ENCODE data around the gene PCF11. TPM values are rescaled to one million over a fixed set of nuclear protein-coding genes. Genes with fewer than 3 reads are reported as not detected.

PCF11 gene
- polyA plus RNA-seq, 1 donor from 2014 or later, result 82.4 TPM

DNA sequence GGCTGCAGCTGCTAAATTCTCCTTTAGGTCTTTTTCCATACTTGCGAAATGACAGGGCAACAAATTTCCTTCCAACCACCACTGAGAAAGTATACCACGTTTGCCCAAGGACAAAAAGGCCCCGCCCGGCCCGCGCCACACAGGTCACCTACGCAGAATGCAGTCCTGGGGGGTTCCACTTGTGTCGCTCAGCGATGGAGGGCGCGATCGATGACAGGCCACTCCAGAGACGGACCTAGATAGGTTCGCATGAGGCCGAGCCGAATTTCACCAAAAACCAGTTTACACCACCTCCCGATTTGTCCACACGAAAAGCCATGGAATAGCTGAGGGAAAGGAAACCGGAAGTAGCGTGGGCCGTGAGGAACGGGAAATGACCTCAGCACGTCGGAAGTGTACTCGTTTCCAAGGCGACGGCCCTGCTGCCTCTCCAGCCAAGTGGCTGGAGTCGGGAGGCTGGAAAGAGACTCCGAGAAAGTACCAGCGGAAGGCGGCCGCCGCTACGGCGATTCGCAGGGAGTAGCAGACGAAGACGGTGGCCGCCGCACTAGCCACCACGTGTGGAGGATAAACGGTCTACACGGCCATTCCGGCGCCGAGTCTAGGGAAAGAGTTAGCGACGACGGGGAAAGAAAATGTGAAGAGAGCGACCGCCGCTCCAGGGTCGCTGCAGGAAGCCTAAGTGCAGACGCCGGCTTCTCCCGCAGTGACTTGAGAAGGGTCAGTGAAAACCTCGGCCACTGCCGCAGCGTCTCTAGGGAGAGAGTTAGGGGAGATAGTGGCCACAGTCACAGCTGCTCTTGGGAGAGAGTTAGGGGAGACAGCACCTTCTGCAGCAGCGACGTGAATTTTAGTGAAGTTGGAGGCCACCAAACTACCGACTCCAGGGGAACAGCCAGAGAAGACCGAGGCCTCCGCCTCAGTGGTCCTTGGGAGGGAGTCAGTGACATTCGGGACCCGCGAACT lies 36.7 kb downstream of the PCF11 start, which contains the start of gene ANKRD42:
Gene ANKRD42 (plus strand): TSS at position 398 of the 966 bp plus-strand sequence. CDS start 959 bp downstream, outside the sequence.
- H3K4me3 ChIP-seq (ENCODE audit: low read length), result peak within 1 kb of the TSS; percentile 80
- H3K9ac ChIP-seq (ENCODE audit: low read length), result peak within 1 kb of the TSS; percentile 90
- peak within 1 kb of the TSS; percentile 90 for H2AFZ ChIP-seq (ENCODE audit: low read depth, low read length)
- no peak for TF ChIP-seq EZH2 (IDR thresholded peaks at IDR 0.05; ENCODE audit: borderline replicate concordance, insufficient read depth, low read length, poor library complexity, severe bottlenecking)
- TF ChIP-seq RAD21 (conservative IDR thresholded peaks at IDR 0.05), result peak; percentile 43
- TF ChIP-seq MXI1 (conservative IDR thresholded peaks at IDR 0.05; ENCODE audit: poor library complexity, severe bottlenecking), result peak; percentile 98
- TF ChIP-seq, protein P1, sequence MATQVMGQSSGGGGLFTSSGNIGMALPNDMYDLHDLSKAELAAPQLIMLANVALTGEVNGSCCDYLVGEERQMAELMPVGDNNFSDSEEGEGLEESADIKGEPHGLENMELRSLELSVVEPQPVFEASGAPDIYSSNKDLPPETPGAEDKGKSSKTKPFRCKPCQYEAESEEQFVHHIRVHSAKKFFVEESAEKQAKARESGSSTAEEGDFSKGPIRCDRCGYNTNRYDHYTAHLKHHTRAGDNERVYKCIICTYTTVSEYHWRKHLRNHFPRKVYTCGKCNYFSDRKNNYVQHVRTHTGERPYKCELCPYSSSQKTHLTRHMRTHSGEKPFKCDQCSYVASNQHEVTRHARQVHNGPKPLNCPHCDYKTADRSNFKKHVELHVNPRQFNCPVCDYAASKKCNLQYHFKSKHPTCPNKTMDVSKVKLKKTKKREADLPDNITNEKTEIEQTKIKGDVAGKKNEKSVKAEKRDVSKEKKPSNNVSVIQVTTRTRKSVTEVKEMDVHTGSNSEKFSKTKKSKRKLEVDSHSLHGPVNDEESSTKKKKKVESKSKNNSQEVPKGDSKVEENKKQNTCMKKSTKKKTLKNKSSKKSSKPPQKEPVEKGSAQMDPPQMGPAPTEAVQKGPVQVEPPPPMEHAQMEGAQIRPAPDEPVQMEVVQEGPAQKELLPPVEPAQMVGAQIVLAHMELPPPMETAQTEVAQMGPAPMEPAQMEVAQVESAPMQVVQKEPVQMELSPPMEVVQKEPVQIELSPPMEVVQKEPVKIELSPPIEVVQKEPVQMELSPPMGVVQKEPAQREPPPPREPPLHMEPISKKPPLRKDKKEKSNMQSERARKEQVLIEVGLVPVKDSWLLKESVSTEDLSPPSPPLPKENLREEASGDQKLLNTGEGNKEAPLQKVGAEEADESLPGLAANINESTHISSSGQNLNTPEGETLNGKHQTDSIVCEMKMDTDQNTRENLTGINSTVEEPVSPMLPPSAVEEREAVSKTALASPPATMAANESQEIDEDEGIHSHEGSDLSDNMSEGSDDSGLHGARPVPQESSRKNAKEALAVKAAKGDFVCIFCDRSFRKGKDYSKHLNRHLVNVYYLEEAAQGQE (IDR thresholded peaks at IDR 0.05; ENCODE audit: borderline replicate concordance), result peak; percentile 74
- TF ChIP-seq TAF1 (IDR thresholded peaks at IDR 0.05; ENCODE audit: low read depth), result peak; percentile 76
- peak; percentile 47 for TF ChIP-seq EP300 (conservative IDR thresholded peaks at IDR 0.05; ENCODE audit: poor library complexity, severe bottlenecking)
- TF ChIP-seq, protein P2, sequence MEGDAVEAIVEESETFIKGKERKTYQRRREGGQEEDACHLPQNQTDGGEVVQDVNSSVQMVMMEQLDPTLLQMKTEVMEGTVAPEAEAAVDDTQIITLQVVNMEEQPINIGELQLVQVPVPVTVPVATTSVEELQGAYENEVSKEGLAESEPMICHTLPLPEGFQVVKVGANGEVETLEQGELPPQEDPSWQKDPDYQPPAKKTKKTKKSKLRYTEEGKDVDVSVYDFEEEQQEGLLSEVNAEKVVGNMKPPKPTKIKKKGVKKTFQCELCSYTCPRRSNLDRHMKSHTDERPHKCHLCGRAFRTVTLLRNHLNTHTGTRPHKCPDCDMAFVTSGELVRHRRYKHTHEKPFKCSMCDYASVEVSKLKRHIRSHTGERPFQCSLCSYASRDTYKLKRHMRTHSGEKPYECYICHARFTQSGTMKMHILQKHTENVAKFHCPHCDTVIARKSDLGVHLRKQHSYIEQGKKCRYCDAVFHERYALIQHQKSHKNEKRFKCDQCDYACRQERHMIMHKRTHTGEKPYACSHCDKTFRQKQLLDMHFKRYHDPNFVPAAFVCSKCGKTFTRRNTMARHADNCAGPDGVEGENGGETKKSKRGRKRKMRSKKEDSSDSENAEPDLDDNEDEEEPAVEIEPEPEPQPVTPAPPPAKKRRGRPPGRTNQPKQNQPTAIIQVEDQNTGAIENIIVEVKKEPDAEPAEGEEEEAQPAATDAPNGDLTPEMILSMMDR (IDR thresholded peaks at IDR 0.05; ENCODE audit: poor library complexity, severe bottlenecking), result no peak
- peak; percentile 86 for TF ChIP-seq POLR2AphosphoS5 (IDR thresholded peaks at IDR 0.05)
- TF ChIP-seq SMC3 (conservative IDR thresholded peaks at IDR 0.05; ENCODE audit: poor library complexity), result peak; percentile 54
- H3K9me3 ChIP-seq (ENCODE audit: low read length), result no peaks in the 10 kb centered on the region
- peak within 1 kb of the TSS; percentile 91 for H3K4me2 ChIP-seq (ENCODE audit: low read length)
- no peaks in the 10 kb centered on the region for H3F3A ChIP-seq (ENCODE audit: insufficient read depth, low read length, poor library complexity, severe bottlenecking)
- no peaks in the 10 kb centered on the region for H3K27me3 ChIP-seq (ENCODE audit: insufficient read depth, low read depth, low read length)
- no peaks in the 10 kb centered on the region for H4K20me1 ChIP-seq (ENCODE audit: insufficient read depth)
- no peaks in the 10 kb centered on the region for H3K9me2 ChIP-seq (ENCODE audit: insufficient read depth, low read length)
- peaks cover 23% of the 10 kb centered on the region for H3K79me2 ChIP-seq (replicated peaks; ENCODE audit: insufficient read depth, low read length)
- H3K27ac ChIP-seq (ENCODE audit: low read length), result peak within 1 kb of the TSS; percentile 81
- H3K36me3 ChIP-seq (ENCODE audit: insufficient read depth, low read length), result no peaks in the 10 kb centered on the region

DNA sequence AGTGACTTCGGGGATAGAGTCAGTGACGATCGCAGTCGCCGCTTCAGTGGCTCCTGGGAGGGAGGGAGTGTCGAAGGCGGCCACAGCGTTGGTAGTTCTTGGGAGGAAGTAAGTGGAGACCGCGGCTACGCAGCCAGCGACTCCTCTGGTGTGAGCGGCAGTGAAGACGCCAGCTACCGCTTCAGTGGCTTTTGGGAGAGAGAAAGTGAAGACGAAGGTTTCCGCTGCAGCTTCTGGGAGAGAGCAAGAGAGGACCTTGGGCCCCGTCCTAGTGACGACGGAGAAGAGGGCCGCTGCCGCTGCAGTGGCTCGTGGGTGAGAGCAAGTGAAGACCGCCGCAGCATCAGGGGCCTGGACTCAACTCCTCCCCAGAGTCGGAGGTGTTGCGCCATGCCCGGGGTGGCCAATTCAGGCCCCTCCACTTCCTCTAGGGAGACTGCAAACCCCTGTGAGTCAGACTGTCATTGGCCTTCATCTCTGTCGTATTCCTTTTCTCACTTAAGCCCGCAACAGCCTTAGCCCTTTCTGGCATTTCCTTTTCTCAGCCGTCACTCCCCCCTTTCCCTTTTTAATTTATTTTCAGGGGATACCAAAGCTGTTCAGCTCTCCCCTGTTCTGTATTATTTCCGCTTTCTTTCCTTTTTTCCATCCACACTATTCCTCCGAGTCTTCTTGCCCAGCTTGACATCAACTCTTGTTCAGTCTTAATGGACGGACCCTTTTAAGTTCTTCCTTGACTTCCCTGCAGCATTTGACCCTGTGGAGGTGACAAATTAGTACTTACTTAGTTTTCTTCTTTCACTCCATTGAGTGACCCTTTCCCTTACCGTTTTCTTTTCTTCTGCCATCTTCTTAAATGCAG lies 37.6 kb downstream of the PCF11 start:
- Histone ChIP-seq H3K79me2 (replicated peaks; ENCODE audit: insufficient read depth, low read length) (peaks cover 23% of the 10 kb centered on the region), H4K20me1 (ENCODE audit: insufficient read depth) (no peaks in the 10 kb centered on the region), H3K4me3 (ENCODE audit: low read length) (peak overlapping the region; percentile 80), H3K9me3 (ENCODE audit: low read length) (no peaks in the 10 kb centered on the region), H3F3A (ENCODE audit: insufficient read depth, low read length, poor library complexity, severe bottlenecking) (no peaks in the 10 kb centered on the region), H3K4me2 (ENCODE audit: low read length) (peak overlapping the region; percentile 89), H2AFZ (ENCODE audit: low read depth, low read length) (peak overlapping the region; percentile 61), H3K27me3 (ENCODE audit: insufficient read depth, low read depth, low read length) (no peaks in the 10 kb centered on the region), H3K9ac (ENCODE audit: low read length) (peak overlapping the region; percentile 90), H3K36me3 (ENCODE audit: insufficient read depth, low read length) (no peaks in the 10 kb centered on the region), H3K27ac (ENCODE audit: low read length) (peak overlapping the region; percentile 81), H3K9me2 (ENCODE audit: insufficient read depth, low read length) (no peaks in the 10 kb centered on the region)
- TF ChIP-seq, protein P1 (IDR thresholded peaks at IDR 0.05; ENCODE audit: borderline replicate concordance), result no peak
- TF ChIP-seq RAD21 (conservative IDR thresholded peaks at IDR 0.05) (peak; percentile 9), EZH2 (IDR thresholded peaks at IDR 0.05; ENCODE audit: borderline replicate concordance, insufficient read depth, low read length, poor library complexity, severe bottlenecking) (no peak)
